ENCODE data around the gene TSHZ2.

Gene TSHZ2

DNA sequence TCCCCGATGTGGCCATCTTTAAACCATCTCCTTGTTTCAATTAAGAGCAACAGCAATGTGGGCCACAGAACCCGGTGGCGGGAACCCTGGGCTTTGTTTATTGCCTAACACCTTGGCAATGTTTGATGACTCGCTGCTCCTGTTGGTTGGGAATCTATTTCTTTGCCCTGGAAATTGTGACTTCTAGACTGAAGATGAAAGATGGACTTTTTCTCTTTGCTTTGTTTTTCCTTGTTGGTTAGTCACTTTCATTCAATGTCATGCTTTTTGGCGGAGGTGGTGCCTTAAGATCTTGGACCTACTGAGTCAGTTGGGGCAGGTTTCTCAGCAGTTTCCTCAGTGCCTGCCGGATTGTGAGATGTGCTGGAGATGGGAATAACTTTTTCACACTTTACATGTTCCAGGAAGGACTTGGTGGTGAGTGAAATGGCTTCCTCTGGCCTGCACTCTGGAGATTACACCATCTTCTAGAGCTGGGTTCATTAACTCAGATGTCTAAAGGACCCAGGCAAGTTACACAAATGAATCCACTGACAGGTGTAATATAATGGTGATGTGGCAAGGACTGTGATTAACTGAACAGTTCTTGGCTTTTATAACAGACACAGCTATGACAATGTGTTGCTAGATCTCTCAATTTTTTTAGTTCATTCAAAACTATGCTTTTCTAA, 56.3 kb downstream of the TSHZ2 start:
- Mint-ChIP-seq H3K27me3 (ENCODE audit: low read depth) (no peaks in the 10 kb centered on the region), H3K27ac (no peak overlapping the region), H3K36me3 (ENCODE audit: low read depth) (peaks cover 4% of the 10 kb centered on the region), H3K4me1 (peaks cover 24% of the 10 kb centered on the region), H3K4me3 (no peak overlapping the region), H3K9me3 (no peaks in the 10 kb centered on the region)
- TF ChIP-seq, protein P1, sequence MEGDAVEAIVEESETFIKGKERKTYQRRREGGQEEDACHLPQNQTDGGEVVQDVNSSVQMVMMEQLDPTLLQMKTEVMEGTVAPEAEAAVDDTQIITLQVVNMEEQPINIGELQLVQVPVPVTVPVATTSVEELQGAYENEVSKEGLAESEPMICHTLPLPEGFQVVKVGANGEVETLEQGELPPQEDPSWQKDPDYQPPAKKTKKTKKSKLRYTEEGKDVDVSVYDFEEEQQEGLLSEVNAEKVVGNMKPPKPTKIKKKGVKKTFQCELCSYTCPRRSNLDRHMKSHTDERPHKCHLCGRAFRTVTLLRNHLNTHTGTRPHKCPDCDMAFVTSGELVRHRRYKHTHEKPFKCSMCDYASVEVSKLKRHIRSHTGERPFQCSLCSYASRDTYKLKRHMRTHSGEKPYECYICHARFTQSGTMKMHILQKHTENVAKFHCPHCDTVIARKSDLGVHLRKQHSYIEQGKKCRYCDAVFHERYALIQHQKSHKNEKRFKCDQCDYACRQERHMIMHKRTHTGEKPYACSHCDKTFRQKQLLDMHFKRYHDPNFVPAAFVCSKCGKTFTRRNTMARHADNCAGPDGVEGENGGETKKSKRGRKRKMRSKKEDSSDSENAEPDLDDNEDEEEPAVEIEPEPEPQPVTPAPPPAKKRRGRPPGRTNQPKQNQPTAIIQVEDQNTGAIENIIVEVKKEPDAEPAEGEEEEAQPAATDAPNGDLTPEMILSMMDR (IDR thresholded peaks at IDR 0.05; ENCODE audit: unreplicated experiment in 3 of 3) = no peak

DNA sequence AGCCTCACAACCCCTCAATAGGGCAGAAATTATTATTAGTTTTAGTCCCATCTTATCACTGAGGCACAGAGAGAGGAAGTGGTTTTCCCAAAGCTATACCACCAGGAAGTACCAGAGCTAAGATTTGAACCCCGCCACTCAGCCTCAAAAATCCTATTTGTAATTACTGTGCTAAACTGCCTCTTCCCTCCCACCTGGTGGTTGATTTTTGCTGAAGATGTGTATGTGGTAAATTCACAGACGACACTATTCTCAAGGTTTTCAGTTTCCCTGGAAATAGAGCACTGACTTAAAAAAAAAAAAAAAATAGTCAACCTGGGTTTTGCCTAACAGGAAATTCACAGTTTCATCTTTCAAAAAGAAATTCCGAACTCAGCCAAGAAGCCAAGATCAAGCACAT, 57.9 kb downstream of the TSHZ2 start:
- no peaks in the 10 kb centered on the region for H3K9me3 Mint-ChIP-seq
- H3K27ac Mint-ChIP-seq = no peak overlapping the region
- peaks cover 4% of the 10 kb centered on the region for H3K36me3 Mint-ChIP-seq (ENCODE audit: low read depth)
- H3K4me3 Mint-ChIP-seq = no peak overlapping the region
- TF ChIP-seq, protein P1 (IDR thresholded peaks at IDR 0.05; ENCODE audit: unreplicated experiment in 3 of 3) = no peak
- peaks cover 29% of the 10 kb centered on the region for H3K4me1 Mint-ChIP-seq
- no peaks in the 10 kb centered on the region for H3K27me3 Mint-ChIP-seq (ENCODE audit: low read depth)

- Mint-ChIP-seq H3K27ac (peak overlapping the region; percentile 40 to 69 (median 61)), H3K36me3 (ENCODE audit: low read depth) (peaks cover 4% of the 10 kb centered on the region), H3K9me3 (no peaks in the 10 kb centered on the region), H3K27me3 (ENCODE audit: low read depth) (no peaks in the 10 kb centered on the region), H3K4me1 (peaks cover 22% of the 10 kb centered on the region), H3K4me3 (no peak overlapping the region)
- TF ChIP-seq, protein P1 (IDR thresholded peaks at IDR 0.05; ENCODE audit: unreplicated experiment in 3 of 3) = no peak
Observed at GRCh38 chr20:53032046-53032445, 59.9 kb downstream of the TSHZ2 start.

DNA sequence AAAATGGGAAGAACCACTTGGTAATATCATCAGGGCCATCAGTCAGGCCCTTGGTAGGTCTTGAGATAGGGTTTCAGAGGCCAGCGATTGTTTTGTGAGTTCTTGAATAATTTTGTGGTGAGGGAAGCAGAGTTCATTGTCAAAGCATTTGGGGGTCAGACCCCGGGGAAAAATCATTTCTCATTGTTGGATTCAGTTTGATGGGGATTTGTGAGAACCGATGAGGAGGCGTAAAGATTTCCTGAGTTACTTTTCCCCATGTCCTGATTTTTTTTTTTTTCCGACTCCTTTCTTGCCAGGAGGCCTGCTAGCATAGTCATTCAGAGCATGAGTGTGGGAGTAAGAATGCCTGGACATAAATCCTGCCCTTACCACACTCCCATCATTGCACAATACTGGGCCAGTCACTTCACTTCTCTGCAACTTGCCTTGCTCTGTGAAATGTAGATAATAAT, 60.3 kb downstream of the TSHZ2 start:
- Mint-ChIP-seq H3K27ac (peak overlapping the region; percentile 40 to 69 (median 61)), H3K4me3 (no peak overlapping the region), H3K4me1 (peaks cover 19% of the 10 kb centered on the region), H3K36me3 (ENCODE audit: low read depth) (no peaks in the 10 kb centered on the region), H3K9me3 (no peaks in the 10 kb centered on the region), H3K27me3 (ENCODE audit: low read depth) (no peaks in the 10 kb centered on the region)
- TF ChIP-seq, protein P1 (IDR thresholded peaks at IDR 0.05; ENCODE audit: unreplicated experiment in 3 of 3) = no peak

GRCh38 chr20:53033176-53033575, 61.0 kb downstream of the TSHZ2 start:
- H3K9me3 Mint-ChIP-seq = no peaks in the 10 kb centered on the region
- H3K4me1 Mint-ChIP-seq = peaks cover 21% of the 10 kb centered on the region
- H3K4me3 Mint-ChIP-seq = no peak overlapping the region
- no peaks in the 10 kb centered on the region for H3K27me3 Mint-ChIP-seq (ENCODE audit: low read depth)
- TF ChIP-seq, protein P1 (IDR thresholded peaks at IDR 0.05; ENCODE audit: unreplicated experiment in 3 of 3) = no peak
- H3K36me3 Mint-ChIP-seq (ENCODE audit: low read depth) = no peaks in the 10 kb centered on the region
- no peak overlapping the region for H3K27ac Mint-ChIP-seq

- H3K27me3 Mint-ChIP-seq (ENCODE audit: low read depth) = no peaks in the 10 kb centered on the region
- H3K4me3 Mint-ChIP-seq = no peak overlapping the region
- TF ChIP-seq, protein P1 (IDR thresholded peaks at IDR 0.05; ENCODE audit: unreplicated experiment in 3 of 3) = no peak
- H3K27ac Mint-ChIP-seq = no peak overlapping the region
- peaks cover 25% of the 10 kb centered on the region for H3K4me1 Mint-ChIP-seq
- no peaks in the 10 kb centered on the region for H3K9me3 Mint-ChIP-seq
- H3K36me3 Mint-ChIP-seq (ENCODE audit: low read depth) = peaks cover 5% of the 10 kb centered on the region
Observed at GRCh38 chr20:53034899-53035298, 62.7 kb downstream of the TSHZ2 start.
